Measurements from ENCODE around the gene TPD52L1.
"Not testable (repeated sequence)": the region's sequence is repeated elsewhere in the genome, so short reads cannot be mapped to it uniquely, and the experiment has no call there.

The TPD52L1 gene

GRCh38 chr6:125273965-125274364, 120.4 kb downstream of the TPD52L1 start:
- no peak for DNase-seq (ENCODE audit: low spot score)

GRCh38 chr6:125274935-125275334, 121.4 kb downstream of the TPD52L1 start:
- DNase-seq (ENCODE audit: low spot score) = no peak

GRCh38 chr6:125275779-125276178, 122.2 kb downstream of the TPD52L1 start:
- DNase-seq (ENCODE audit: low spot score) = no peak

GRCh38 chr6:125277838-125278237, 124.3 kb downstream of the TPD52L1 start:
- no peak for DNase-seq (ENCODE audit: low spot score)

GRCh38 chr6:125279961-125280360, 126.4 kb downstream of the TPD52L1 start:
- DNase-seq (ENCODE audit: low spot score) = no peak

- DNase-seq (ENCODE audit: low spot score) = not testable (repeated sequence)
Observed at GRCh38 chr6:125280370-125281035, 126.9 kb downstream of the TPD52L1 start.

GRCh38 chr6:125282470-125282869, 128.9 kb downstream of the TPD52L1 start:
- DNase-seq (ENCODE audit: low spot score) = not testable (repeated sequence)

GRCh38 chr6:125285353-125285752, 131.8 kb downstream of the TPD52L1 start:
- no peak for DNase-seq (ENCODE audit: low spot score)

GRCh38 chr6:125285936-125286335, 132.4 kb downstream of the TPD52L1 start:
- DNase-seq (ENCODE audit: low spot score) = no peak

GRCh38 chr6:125287718-125288117, 134.1 kb downstream of the TPD52L1 start:
- no peak for DNase-seq (ENCODE audit: low spot score)

GRCh38 chr6:125293587-125293986, 140.0 kb downstream of the TPD52L1 start:
- no peak for DNase-seq (ENCODE audit: low spot score)

- DNase-seq (ENCODE audit: low spot score) = no peak
Observed at GRCh38 chr6:125294036-125294435, 140.5 kb downstream of the TPD52L1 start.

- DNase-seq (ENCODE audit: low spot score) = no peak
Observed at GRCh38 chr6:125294925-125295324, 141.4 kb downstream of the TPD52L1 start.

GRCh38 chr6:125296471-125296870, 142.9 kb downstream of the TPD52L1 start:
- no peak for DNase-seq (ENCODE audit: low spot score)

- no peak for DNase-seq (ENCODE audit: low spot score)
Observed at GRCh38 chr6:125299257-125299656, 145.7 kb downstream of the TPD52L1 start.

GRCh38 chr6:125300992-125301434, 147.4 kb downstream of the TPD52L1 start:
- peak; percentile 47 for DNase-seq (ENCODE audit: low spot score)

GRCh38 chr6:125301435-125302391, 148.1 kb downstream of the TPD52L1 start, which contains the start of gene HDDC2:
Gene HDDC2, minus strand, starts transcription at chr6:125301967. Its CDS starts 35 bp downstream, at chr6:125301932.
- DNase-seq (ENCODE audit: low spot score) = peak; percentile 87

- no peak for DNase-seq (ENCODE audit: low spot score)
Observed at GRCh38 chr6:125302840-125303511, 149.4 kb downstream of the TPD52L1 start.

GRCh38 chr6:125303512-125303854, 149.9 kb downstream of the TPD52L1 start:
- no peak for DNase-seq (ENCODE audit: low spot score)

- no peak for DNase-seq (ENCODE audit: low spot score)
Observed at GRCh38 chr6:125304970-125305660, 151.5 kb downstream of the TPD52L1 start.

- DNase-seq (ENCODE audit: low spot score) = no peak
Observed at GRCh38 chr6:125306756-125307149, 153.2 kb downstream of the TPD52L1 start.
